ENCODE measurements around the gene DLX1.

GRCh38 chr2:172050479-172051125 is 34.7 kb upstream of the DLX1 start:
- TF ChIP-seq CTCF (conservative IDR thresholded peaks at IDR 0.05; ENCODE audit: low read depth, low read length) (no peak), EZH2 (IDR thresholded peaks at IDR 0.05; ENCODE audit: low read length, unreplicated experiment) (no peak)

Data from PC-3 (cell line).